ENCODE results near the gene ASPHD2.

Gene ASPHD2

DNA sequence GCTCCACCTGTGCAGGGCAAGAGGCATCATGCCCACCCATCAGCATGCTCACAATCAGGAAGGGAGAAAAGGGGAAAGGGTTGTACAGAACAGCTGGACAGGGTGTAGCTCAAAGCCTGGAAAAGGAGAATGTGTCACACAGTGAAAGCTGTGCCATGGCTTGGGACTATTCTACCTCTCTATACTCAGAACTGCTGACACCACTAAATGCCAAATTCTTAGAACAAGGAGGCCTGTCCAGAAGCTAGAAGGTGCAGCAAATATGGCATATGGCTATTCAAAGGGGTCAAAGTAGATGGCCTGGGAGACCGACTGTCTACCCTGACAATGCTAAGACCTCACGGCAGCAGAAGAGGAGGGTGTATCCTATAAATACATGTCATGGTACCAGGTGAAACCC lies 41.7 kb downstream of the ASPHD2 start:
- ChIA-PET CTCF (no interaction called here), POLR2A (interaction anchor here (2.8 kb wide), 1 partner anchor 13 kb away, joined by 7 read pairs; the partner anchor contains the start of genes HPS4 and SRRD)
- TF ChIP-seq ZNF384 (IDR thresholded peaks at IDR 0.05) = no peak
- no peak for TF ChIP-seq SP1 (IDR thresholded peaks at IDR 0.05)
- TF ChIP-seq ARNT (IDR thresholded peaks at IDR 0.05) = no peak
- TF ChIP-seq BHLHE40 (IDR thresholded peaks at IDR 0.05; ENCODE audit: borderline replicate concordance) = no peak
- no peak for TF ChIP-seq SUZ12 (IDR thresholded peaks at IDR 0.05)
- no peak for TF ChIP-seq LEF1 (IDR thresholded peaks at IDR 0.05; ENCODE audit: borderline replicate concordance)
- no peak for TF ChIP-seq FOXA1 (IDR thresholded peaks at IDR 0.05)
- no peak for DNase-seq (ENCODE audit: extremely low spot score)

DNA sequence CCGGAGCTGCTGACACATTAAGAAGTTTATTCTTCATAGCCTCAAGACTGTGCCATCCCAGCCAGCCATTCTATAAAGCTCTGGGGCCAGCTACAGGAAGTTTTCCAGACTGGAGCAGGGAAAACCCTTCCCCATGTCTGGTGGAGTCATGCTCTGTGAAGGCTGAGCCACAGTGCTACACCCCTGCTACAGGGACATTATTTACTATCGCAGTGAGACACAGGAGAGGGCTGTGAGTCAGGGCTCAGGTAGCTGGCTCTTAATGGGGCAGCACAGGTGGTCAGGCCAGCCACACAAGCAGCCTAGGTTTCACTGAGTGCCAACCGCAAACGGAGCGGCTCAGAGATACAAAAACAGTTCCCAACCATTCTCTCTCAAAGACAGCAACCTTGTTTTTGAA lies 42.5 kb downstream of the ASPHD2 start:
- ChIA-PET POLR2A (interaction anchor here (0.6 to 2.8 kb wide), 2 partner anchors 12 to 37 kb away, joined by 3 to 7 read pairs; partner anchors contain the start of genes HPS4 and SRRD), CTCF (no interaction called here)
- DNase-seq (ENCODE audit: extremely low spot score) = no peak
- TF ChIP-seq FOXM1 (IDR thresholded peaks at IDR 0.05; ENCODE audit: borderline replicate concordance) (no peak), SUZ12 (IDR thresholded peaks at IDR 0.05) (no peak), CTBP1 (IDR thresholded peaks at IDR 0.05; ENCODE audit: borderline replicate concordance) (no peak), FOXK2 (IDR thresholded peaks at IDR 0.05) (no peak)

DNA sequence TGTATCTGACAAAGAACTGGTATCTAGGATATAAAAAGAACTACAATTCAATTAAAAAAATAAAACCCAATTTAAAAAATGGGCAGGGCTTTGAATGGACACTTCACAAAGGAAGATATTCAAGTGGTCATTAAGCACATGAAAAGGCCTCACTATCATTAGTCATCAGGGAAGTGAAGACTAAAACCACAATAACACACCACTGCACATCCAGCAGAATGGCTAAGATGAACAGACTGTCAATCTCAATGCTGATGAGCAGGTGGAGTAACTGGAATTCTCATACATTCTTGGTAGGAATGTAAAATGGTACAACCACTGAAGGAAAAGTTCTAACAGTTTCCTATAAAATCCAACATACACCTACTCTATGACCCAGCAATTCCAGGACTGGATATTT lies 45.6 kb downstream of the ASPHD2 start:
- no peak for DNase-seq (ENCODE audit: extremely low spot score)

DNA sequence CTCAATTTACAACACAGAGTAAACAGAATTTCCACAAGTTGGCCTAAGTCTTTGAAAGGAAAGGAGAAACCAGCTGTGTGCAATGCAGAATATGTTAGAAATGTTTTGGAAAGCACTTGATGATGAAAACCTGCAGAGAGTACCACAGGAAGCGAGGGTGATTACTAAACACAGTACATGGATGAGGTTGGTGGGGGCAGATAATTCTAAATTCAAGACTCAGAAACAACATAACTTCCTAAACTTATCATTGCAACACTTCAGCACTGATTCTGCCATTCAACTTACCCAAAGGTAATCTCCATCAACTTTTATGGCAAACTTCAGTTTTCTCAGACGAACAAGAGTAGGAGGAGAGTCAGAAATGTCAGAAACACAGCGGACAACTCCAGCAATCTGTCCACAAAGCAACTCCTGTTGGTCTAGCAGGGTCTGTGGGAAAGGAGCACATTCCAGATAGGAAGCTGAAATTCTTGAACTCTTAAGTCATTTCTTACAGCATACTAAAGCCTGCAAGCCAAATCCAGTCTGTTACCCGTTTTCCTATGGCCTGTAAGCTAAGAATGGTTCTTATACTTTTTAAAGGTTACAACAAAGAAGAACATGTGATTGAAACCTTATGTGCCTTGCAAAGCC lies 47.8 kb downstream of the ASPHD2 start:
- POLR2A ChIA-PET = no interaction called here

More for the DNA sequence above, 45.6 kb downstream of the ASPHD2 start:
- TF ChIP-seq, protein P1, sequence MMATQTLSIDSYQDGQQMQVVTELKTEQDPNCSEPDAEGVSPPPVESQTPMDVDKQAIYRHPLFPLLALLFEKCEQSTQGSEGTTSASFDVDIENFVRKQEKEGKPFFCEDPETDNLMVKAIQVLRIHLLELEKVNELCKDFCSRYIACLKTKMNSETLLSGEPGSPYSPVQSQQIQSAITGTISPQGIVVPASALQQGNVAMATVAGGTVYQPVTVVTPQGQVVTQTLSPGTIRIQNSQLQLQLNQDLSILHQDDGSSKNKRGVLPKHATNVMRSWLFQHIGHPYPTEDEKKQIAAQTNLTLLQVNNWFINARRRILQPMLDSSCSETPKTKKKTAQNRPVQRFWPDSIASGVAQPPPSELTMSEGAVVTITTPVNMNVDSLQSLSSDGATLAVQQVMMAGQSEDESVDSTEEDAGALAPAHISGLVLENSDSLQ (IDR thresholded peaks at IDR 0.05) = no peak
- TF ChIP-seq HDGF (IDR thresholded peaks at IDR 0.05; ENCODE audit: borderline replicate concordance) (no peak), FOXA1 (IDR thresholded peaks at IDR 0.05) (no peak), CTBP1 (IDR thresholded peaks at IDR 0.05; ENCODE audit: borderline replicate concordance) (no peak), BHLHE40 (IDR thresholded peaks at IDR 0.05; ENCODE audit: borderline replicate concordance) (no peak), NFRKB (IDR thresholded peaks at IDR 0.05) (no peak), SP1 (IDR thresholded peaks at IDR 0.05) (no peak), FOXM1 (IDR thresholded peaks at IDR 0.05; ENCODE audit: borderline replicate concordance) (no peak), LEF1 (IDR thresholded peaks at IDR 0.05; ENCODE audit: borderline replicate concordance) (no peak), ELF4 (IDR thresholded peaks at IDR 0.05) (no peak), L3MBTL2 (conservative IDR thresholded peaks at IDR 0.05) (no peak), SUZ12 (IDR thresholded peaks at IDR 0.05) (no peak), FOXK2 (IDR thresholded peaks at IDR 0.05) (no peak), ZNF384 (IDR thresholded peaks at IDR 0.05) (no peak), ARNT (IDR thresholded peaks at IDR 0.05) (no peak), TARDBP (IDR thresholded peaks at IDR 0.05) (no peak)
- CTCF ChIA-PET = interaction anchor here (0.9 kb wide), 1 partner anchor 14 kb away, joined by 4 read pairs; no protein-coding TSS in a partner anchor
- POLR2A ChIA-PET = no interaction called here

DNA sequence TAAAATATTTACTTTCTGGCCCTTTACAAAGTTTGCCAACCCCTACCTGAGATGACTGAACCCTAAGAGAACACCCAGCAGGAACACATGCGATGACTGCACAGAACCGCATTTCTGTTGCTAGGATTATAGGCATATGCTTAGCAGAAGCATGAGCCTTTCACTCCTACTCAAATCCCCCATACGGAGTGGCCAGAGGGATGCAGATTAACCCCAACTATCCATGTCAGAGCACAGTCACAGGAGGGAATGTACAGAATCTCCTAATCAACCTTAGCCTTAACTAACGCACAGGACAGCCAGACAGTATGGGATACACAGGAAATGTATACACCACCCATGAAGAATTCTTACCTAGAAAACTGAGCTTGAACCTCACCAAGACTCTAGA lies 48.3 kb downstream of the ASPHD2 start:
- ChIA-PET POLR2A (no interaction called here), CTCF (no interaction called here)
- no peak for DNase-seq (ENCODE audit: extremely low spot score)
- no peak for TF ChIP-seq FOXA1 (IDR thresholded peaks at IDR 0.05)
- TF ChIP-seq ZNF384 (IDR thresholded peaks at IDR 0.05) = no peak
- no peak for TF ChIP-seq L3MBTL2 (conservative IDR thresholded peaks at IDR 0.05)
- no peak for TF ChIP-seq NFRKB (IDR thresholded peaks at IDR 0.05)
- no peak for TF ChIP-seq SP1 (IDR thresholded peaks at IDR 0.05)
- no peak for TF ChIP-seq SUZ12 (IDR thresholded peaks at IDR 0.05)
- no peak for TF ChIP-seq TARDBP (IDR thresholded peaks at IDR 0.05)
- no peak for TF ChIP-seq HDGF (IDR thresholded peaks at IDR 0.05; ENCODE audit: borderline replicate concordance)
- TF ChIP-seq BHLHE40 (IDR thresholded peaks at IDR 0.05; ENCODE audit: borderline replicate concordance) = no peak
- TF ChIP-seq LEF1 (IDR thresholded peaks at IDR 0.05; ENCODE audit: borderline replicate concordance) = no peak
- no peak for TF ChIP-seq ARNT (IDR thresholded peaks at IDR 0.05)
- TF ChIP-seq ELF4 (IDR thresholded peaks at IDR 0.05) = no peak
- TF ChIP-seq FOXM1 (IDR thresholded peaks at IDR 0.05; ENCODE audit: borderline replicate concordance) = no peak
- TF ChIP-seq FOXK2 (IDR thresholded peaks at IDR 0.05) = no peak
- TF ChIP-seq, protein P1 (IDR thresholded peaks at IDR 0.05) = no peak
- no peak for TF ChIP-seq CTBP1 (IDR thresholded peaks at IDR 0.05; ENCODE audit: borderline replicate concordance)

More for the DNA sequence above, 47.8 kb downstream of the ASPHD2 start:
- TF ChIP-seq TARDBP (IDR thresholded peaks at IDR 0.05) = no peak
- DNase-seq (ENCODE audit: extremely low spot score) = no peak
- CTCF ChIA-PET = no interaction called here

DNA sequence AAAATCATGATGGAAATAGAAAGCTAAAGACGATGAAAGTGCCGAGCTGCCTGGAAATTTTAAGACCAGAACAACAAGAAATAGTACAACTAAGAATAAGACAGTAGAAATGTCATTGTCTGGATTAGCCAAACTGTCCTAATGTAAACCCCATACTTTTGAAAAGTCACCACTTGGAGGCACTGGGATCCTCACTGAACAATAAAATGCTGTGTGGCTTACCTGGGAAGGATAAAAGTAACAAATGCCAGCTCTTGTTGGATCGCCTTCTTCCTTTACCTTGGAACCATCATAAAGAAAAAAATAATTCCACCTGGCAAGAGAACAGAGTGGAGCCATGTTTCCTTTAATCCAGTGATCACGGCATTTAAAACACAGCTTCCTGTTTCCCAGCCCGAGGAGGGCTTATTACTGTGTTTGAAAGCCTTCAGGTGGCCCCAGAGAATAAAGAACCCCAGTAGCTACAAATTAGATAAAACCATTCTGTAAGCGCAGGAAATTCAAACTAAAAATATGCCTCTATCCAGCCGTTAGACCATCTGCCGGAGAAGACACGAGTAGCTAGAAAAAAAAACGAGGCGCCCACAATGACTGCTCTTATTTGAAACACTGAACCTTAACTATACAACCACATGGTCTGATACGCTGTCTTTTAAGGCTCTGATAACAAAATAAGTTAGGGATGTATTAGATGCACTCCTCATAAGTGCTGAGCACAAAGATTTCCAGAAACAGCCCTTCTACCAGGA lies 50.2 kb downstream of the ASPHD2 start:
- ChIA-PET POLR2A (no interaction called here), CTCF (interaction anchor here (1.0 kb wide), 1 partner anchor 19 kb away, joined by 3 read pairs; no protein-coding TSS in a partner anchor)
- DNase-seq (ENCODE audit: extremely low spot score) = no peak
- no peak for TF ChIP-seq FOXA1 (IDR thresholded peaks at IDR 0.05)
- TF ChIP-seq FOXM1 (IDR thresholded peaks at IDR 0.05; ENCODE audit: borderline replicate concordance) = no peak
